Measurements from ENCODE around the gene ZFYVE21. TPM values are rescaled to one million over a fixed set of nuclear protein-coding genes. Genes with fewer than 3 reads are reported as not detected.

Gene ZFYVE21
- total RNA-seq, 1 experiment from 2014 or later: 49.7 TPM

DNA sequence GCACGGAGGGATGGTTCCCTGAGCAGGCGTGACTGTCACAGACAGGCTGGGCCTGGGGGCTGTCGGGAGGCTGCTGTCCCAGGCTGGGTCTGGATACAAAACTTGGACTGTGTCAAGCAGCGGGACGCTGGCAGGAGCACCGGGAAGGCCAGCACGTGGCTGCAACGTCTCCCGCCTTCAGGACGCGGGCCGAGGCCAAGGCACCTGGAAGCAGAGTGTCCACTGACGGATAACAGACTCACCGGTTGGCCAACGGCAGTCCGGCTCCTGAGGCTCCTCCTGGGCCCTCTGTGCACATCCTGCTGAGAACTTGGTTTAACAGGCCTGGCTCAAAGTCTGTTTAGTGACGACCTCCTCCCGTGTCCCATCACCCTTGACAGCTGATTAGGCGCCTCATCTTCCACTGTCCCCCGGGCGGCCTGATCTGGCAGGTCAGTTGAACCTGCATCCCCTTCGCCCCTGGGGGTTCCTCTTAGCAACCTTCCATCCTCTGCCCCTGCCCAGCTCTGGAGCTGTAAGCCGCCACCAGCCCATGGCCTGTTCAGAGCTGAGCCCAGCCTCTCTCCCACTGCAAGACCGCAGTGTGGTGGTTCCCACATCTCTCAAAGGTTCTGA, 2.9 kb upstream of the ZFYVE21 start:
- Histone ChIP-seq H3K14ac (ENCODE audit: insufficient read depth, low read length) (no peak overlapping the region), H2BK120ac (ENCODE audit: low read depth, low read length, poor library complexity, severe bottlenecking) (no peak overlapping the region), H3K4ac (ENCODE audit: low read depth, low read length) (no peak overlapping the region), H4K8ac (replicated peaks; ENCODE audit: insufficient read length, low read depth, low read length) (no peak overlapping the region), H3K9ac (ENCODE audit: extremely low read depth, insufficient read length, low read length) (no peak overlapping the region), H3K27me3 (ENCODE audit: insufficient read depth, low read length) (no peaks in the 10 kb centered on the region), H2BK12ac (ENCODE audit: insufficient read length, low read depth, low read length) (no peak overlapping the region), H2AK5ac (ENCODE audit: insufficient read length, low read length) (no peak overlapping the region), H4K91ac (ENCODE audit: insufficient read length, low read depth, low read length) (no peak overlapping the region), H3K18ac (ENCODE audit: insufficient read length, low read depth, low read length) (no peak overlapping the region), H3K27ac (ENCODE audit: insufficient read length, low read depth, low read length) (no peak overlapping the region), H3T11ph (ENCODE audit: low read length) (no peak overlapping the region), H3K23me2 (ENCODE audit: insufficient read length, low read depth, low read length, poor library complexity, severe bottlenecking) (no peaks in the 10 kb centered on the region), H2BK15ac (ENCODE audit: low read depth, low read length) (no peak overlapping the region), H3K56ac (ENCODE audit: insufficient read length, low read depth, low read length) (no peak overlapping the region), H3K4me1 (ENCODE audit: insufficient read depth, low read length) (peaks cover 3% of the 10 kb centered on the region; the same call in 1 of the 2 replicates), H2AFZ (ENCODE audit: low read length) (no peak overlapping the region), H3K79me1 (ENCODE audit: insufficient read depth, low read depth, low read length, poor library complexity, severe bottlenecking) (no peaks in the 10 kb centered on the region), H3K79me2 (ENCODE audit: insufficient read depth, low read length) (no peaks in the 10 kb centered on the region; the same call in 1 of the 2 replicates), H2BK5ac (ENCODE audit: insufficient read length, low read length) (no peak overlapping the region), H4K20me1 (ENCODE audit: control insufficient read depth, insufficient read depth, insufficient read length) (no peaks in the 10 kb centered on the region), H3K4me2 (ENCODE audit: insufficient read depth, insufficient read length, low read length) (no peak overlapping the region), H4K5ac (ENCODE audit: insufficient read length, low read depth, low read length) (no peak overlapping the region), H2BK20ac (ENCODE audit: low read depth, low read length, poor library complexity, severe bottlenecking) (no peak overlapping the region), H3K9me3 (ENCODE audit: control insufficient read depth, low read depth, low read length) (no peaks in the 10 kb centered on the region), H3K23ac (ENCODE audit: insufficient read length, low read depth, low read length) (no peak overlapping the region)
- TF ChIP-seq, protein P1, sequence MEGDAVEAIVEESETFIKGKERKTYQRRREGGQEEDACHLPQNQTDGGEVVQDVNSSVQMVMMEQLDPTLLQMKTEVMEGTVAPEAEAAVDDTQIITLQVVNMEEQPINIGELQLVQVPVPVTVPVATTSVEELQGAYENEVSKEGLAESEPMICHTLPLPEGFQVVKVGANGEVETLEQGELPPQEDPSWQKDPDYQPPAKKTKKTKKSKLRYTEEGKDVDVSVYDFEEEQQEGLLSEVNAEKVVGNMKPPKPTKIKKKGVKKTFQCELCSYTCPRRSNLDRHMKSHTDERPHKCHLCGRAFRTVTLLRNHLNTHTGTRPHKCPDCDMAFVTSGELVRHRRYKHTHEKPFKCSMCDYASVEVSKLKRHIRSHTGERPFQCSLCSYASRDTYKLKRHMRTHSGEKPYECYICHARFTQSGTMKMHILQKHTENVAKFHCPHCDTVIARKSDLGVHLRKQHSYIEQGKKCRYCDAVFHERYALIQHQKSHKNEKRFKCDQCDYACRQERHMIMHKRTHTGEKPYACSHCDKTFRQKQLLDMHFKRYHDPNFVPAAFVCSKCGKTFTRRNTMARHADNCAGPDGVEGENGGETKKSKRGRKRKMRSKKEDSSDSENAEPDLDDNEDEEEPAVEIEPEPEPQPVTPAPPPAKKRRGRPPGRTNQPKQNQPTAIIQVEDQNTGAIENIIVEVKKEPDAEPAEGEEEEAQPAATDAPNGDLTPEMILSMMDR (conservative IDR thresholded peaks at IDR 0.05): no peak
- H3K27me3 Mint-ChIP-seq (ENCODE audit: low read depth): no peaks in the 10 kb centered on the region; the same call in 1 of the 2 replicates
- peak overlapping the region; percentile 49 to 91 (median 78); a peak in 2 of 7 replicates for H3K27ac Mint-ChIP-seq
- no peak for DNase-seq
- H3K9me3 Mint-ChIP-seq: no peaks in the 10 kb centered on the region; a peak in 2 of 5 replicates
- H3K36me3 Mint-ChIP-seq (ENCODE audit: insufficient read depth in 1 of 3, low read depth in 3 of 3): peaks cover 28 to 48% (median 28%) of the 10 kb centered on the region in 3 experiments; a peak in 6 of 7 replicates
- no CpG with 5 or more reads among the region's 24 CpGs for WGBS (ENCODE audit: extremely low coverage, insufficient read length, low lambda C conversion rate)
- no peak overlapping the region for H3K4me3 Mint-ChIP-seq
- peaks cover 32 to 36% of the 10 kb centered on the region in 2 experiments for H3K4me1 Mint-ChIP-seq
